K562 (cell line): ENCODE measurements around the gene RSPRY1. TPM values are rescaled to one million over a fixed set of nuclear protein-coding genes. Genes with fewer than 3 reads are reported as not detected.

Experiments used
- ATAC-seq: fragments of 200-7000 bp; cut with Tn5 transposase; 3 replicates; pipeline ENCODE4 v1.9.1; 2020; ENCODE audit warnings: moderate library complexity
- BruUV-seq: library from RNA; stranded (reverse); fragments of 400-500 nt; replicated peaks from 2 replicates; lab custom pipeline; 2021; lab: Mats Ljungman, UMichigan
- CTCF ChIA-PET: fragments of 300-600 bp; formaldehyde crosslinking; extraction: SDS; loops from one replicate; lab custom pipeline; 2021; ENCODE audit warnings: low intra/inter-chr PET ratio; lab: Yijun Ruan, JAX
- POLR2A ChIA-PET: fragments of 300-600, 350-650 bp; sonication (Branson Sonifier 250); formaldehyde crosslinking; extraction: SDS; loops from one replicate; lab custom pipeline; 2021; ENCODE audit warnings: antibody characterized with exemption, inconsistent platforms; lab: Yijun Ruan, JAX
- DNase-seq, 4 experiments: peaks; one replicate each; pipeline versions ENCODE4 v3.0.0 to v3.0.0-alpha.2; 2011 to 2018; ENCODE audit warnings: low spot score in 3 of 4, mixed read lengths in 3 of 4; ENCODE audit errors: extremely low read depth in 1 of 4
- FAIRE-seq: peaks from 2 replicates; lab custom pipeline; 2011; peaks lifted over from hg19 to GRCh38; lab: Jason Lieb, UNC
- H2AFZ ChIP-seq: 2 replicates; pipeline ENCODE4 v1.6.0; 2011; ENCODE audit warnings: low read depth, low read length, control low read depth, inconsistent platforms
- H3K27ac ChIP-seq: fragments of 200-600 bp; 3 replicates; pipeline ENCODE4 v1.8.0; 2011; ENCODE audit warnings: low read depth, mild to moderate bottlenecking, control low read depth, inconsistent platforms, low read length, moderate library complexity, mixed read lengths; ENCODE audit errors: extremely low read depth
- H3K27me3 ChIP-seq, 2 experiments: fragments of 300-600 bp in 1 of 2; 2 replicates in 1 of 2; 3 replicates in 1 of 2; pipeline versions ENCODE4 v1.6.0 to v1.8.0; 2011; ENCODE audit warnings: inconsistent platforms in 2 of 2, low read length in 2 of 2, mild to moderate bottlenecking in 1 of 2, mixed read lengths in 1 of 2, moderate library complexity in 1 of 2; ENCODE audit not compliant: control insufficient read depth in 2 of 2, insufficient read depth in 2 of 2
- H3K36me3 ChIP-seq: fragments of 300-600 bp; 3 replicates; pipeline ENCODE4 v1.8.0; 2011; ENCODE audit warnings: mild to moderate bottlenecking, low read length, inconsistent platforms; ENCODE audit not compliant: control insufficient read depth, insufficient read depth
- H3K4me1 ChIP-seq, 2 experiments: fragments of 200-600 bp in 1 of 2; replicated peaks in 1 of 2; 2 replicates in 1 of 2; 3 replicates in 1 of 2; pipeline versions ENCODE4 v1.5.1 to v1.8.0; 2011; ENCODE audit warnings: inconsistent platforms in 2 of 2, low read length in 2 of 2, mild to moderate bottlenecking in 1 of 2, mixed read lengths in 1 of 2, moderate library complexity in 1 of 2; ENCODE audit not compliant: control insufficient read depth in 2 of 2, insufficient read depth in 2 of 2
- H3K4me2 ChIP-seq: 2 replicates; pipeline ENCODE4 v1.6.1; 2011; ENCODE audit warnings: low read length, control low read depth, inconsistent platforms, mixed read lengths; ENCODE audit not compliant: insufficient read depth
- H3K4me3 ChIP-seq: fragments of 200-600 bp; sonication (generic), shearing (Covaris generic); 2 replicates; pipeline ENCODE4 v1.5.1; 2016; ENCODE audit warnings: control low read depth, inconsistent platforms
- H3K79me2 ChIP-seq: fragments of 200-600 bp; 3 replicates; pipeline ENCODE4 v1.8.0; 2011; ENCODE audit warnings: low read length, inconsistent platforms; ENCODE audit not compliant: control insufficient read depth, insufficient read depth
- H3K9ac ChIP-seq, 2 experiments: 2 replicates each; pipeline versions ENCODE4 v1.6.0 to v1.6.1; 2011; ENCODE audit warnings: low read depth in 2 of 2, low read length in 2 of 2, control low read depth in 1 of 2, inconsistent platforms in 1 of 2, mild to moderate bottlenecking in 1 of 2, mixed read lengths in 1 of 2; ENCODE audit not compliant: insufficient read depth in 1 of 2
- H3K9me1 ChIP-seq: one replicate; pipeline ENCODE4 v1.6.0; 2011; ENCODE audit warnings: inconsistent platforms, mild to moderate bottlenecking, low read length, moderate library complexity; ENCODE audit not compliant: control insufficient read depth, insufficient read depth
- H3K9me3 ChIP-seq: replicated peaks from 2 replicates; pipeline ENCODE4 v1.5.1; 2011; ENCODE audit warnings: low read depth, low read length, inconsistent platforms; ENCODE audit not compliant: control insufficient read depth, insufficient read depth
- H4K20me1 ChIP-seq: replicated peaks from 2 replicates; pipeline ENCODE4 v1.6.1; 2011; ENCODE audit warnings: low read length, inconsistent platforms, mixed read lengths; ENCODE audit not compliant: control insufficient read depth, insufficient read depth
- ELF2 ChIP-seq: fragments of 250-450 bp; sonication (Bioruptor Pico); IDR thresholded peaks from 2 replicates; pipeline ENCODE4 v1.5.0; 2021; ENCODE audit warnings: mild to moderate bottlenecking
- ESRRA ChIP-seq: fragments of 450-650 bp; IDR thresholded peaks from 2 replicates; pipeline ENCODE4 v1.6.1; 2014; ENCODE audit warnings: low read depth, mild to moderate bottlenecking, moderate library complexity, borderline replicate concordance
- HMG20B ChIP-seq: fragments of 250-450 bp; sonication (Bioruptor Pico); IDR thresholded peaks from 2 replicates; pipeline ENCODE4 v1.5.0; 2021; ENCODE audit warnings: mild to moderate bottlenecking
- NUFIP1 ChIP-seq: fragments of 450-650 bp; IDR thresholded peaks from 2 replicates; pipeline ENCODE4 v1.6.1; 2018; ENCODE audit not compliant: partially characterized antibody
- ZNF79 ChIP-seq: fragments of 250-450 bp; sonication (Bioruptor Pico); IDR thresholded peaks from 2 replicates; pipeline ENCODE4 v1.4.0; 2020; ENCODE audit warnings: low read depth, mild to moderate bottlenecking, moderate library complexity
- WGBS: fragments of 100-300 bp; shearing (Covaris generic); methylation state at CpG from one replicate; pipeline ENCODE4 v1.1.6; 2016; ENCODE audit warnings: low coverage, mixed read lengths; ENCODE audit not compliant: insufficient coverage; ENCODE audit errors: missing lambda C conversion rate; 5-methylcytosine and 5-hydroxymethylcytosine counted together
- in situ Hi-C: fragments of 300-500 bp; cut with MboI; formaldehyde crosslinking; loops from 4 replicates; pipeline ENCODE4 v1.15.0; 2018; ENCODE audit warnings: inconsistent platforms, mixed read lengths
- intact Hi-C: fragments of 100-400 bp; cut with micrococcal nuclease; formaldehyde crosslinking; loops from 2 replicates; pipeline ENCODE4 v1.14.2; 2022
- polyA plus RNA-seq, 8 experiments: library from polyadenylated mRNA; depleted of rRNA in 4 of 8; stranded (reverse) in 5 of 8; unstranded in 3 of 8; fragments of >200 nt; fragmentation: Nextera tagmentation in 2 of 8; fragmentation: Illumina TruSeq in 1 of 8; extraction: Ambion mirVana in 2 of 8; extraction: Trizol in 1 of 8; gene quantifications; 2 replicates each; pipeline versions ENCODE4 v1.2.1 to v1.2.3, GENCODE V29; 2011 to 2014; ENCODE audit warnings: inconsistent platforms in 1 of 8, missing spikeins in 1 of 8
- total RNA-seq, 7 experiments: library from RNA; depleted of rRNA in 6 of 7; stranded (reverse); fragments of >200 nt in 6 of 7; fragmentation: Illumina TruSeq in 2 of 7; extraction: Trizol in 2 of 7; gene quantifications; 2 replicates each; pipeline versions ENCODE4 v1.2.1 to v1.2.3, GENCODE V29; 2011 to 2021; ENCODE audit warnings: low replicate concordance in 1 of 7

The RSPRY1 gene
- total and polyA plus RNA-seq, 9 of the 15 experiments (the other 6 are each of a cell fraction or from before 2014, with no cell fraction given), result 10.2 to 27.8 (median 20.8) TPM

- ATAC-seq, result no peak
- Histone ChIP-seq H2AFZ (no peak overlapping the region), H3K36me3 (no peaks in the 10 kb centered on the region), H3K79me2 (no peaks in the 10 kb centered on the region), H3K27ac (no peak overlapping the region), H3K4me3 (no peak overlapping the region), H3K27me3 (no peaks in the 10 kb centered on the region), H4K20me1 (0 out of 2 replicates have a peak, but pooled peaks cover 3% of the 10 kb centered on the region), H3K9ac (no peak overlapping the region), H3K4me1 (peaks cover 9 to 17% of the 10 kb centered on the region in 2 experiments; a peak in 4 of 5 replicates), H3K4me2 (no peak overlapping the region), H3K9me1 (no peaks in the 10 kb centered on the region), H3K9me3 (no peaks in the 10 kb centered on the region)
- BruUV-seq, result no TSS peak
- 44% methylated on average over 10 of the region's 10 CpGs for WGBS
- DNase-seq, result no peak
- no peak for FAIRE-seq
- intact Hi-C loops (no loop called here), in situ Hi-C loops (no loop called here)
- POLR2A ChIA-PET, result interaction anchor here (1.7 to 5.7 kb wide), 2 partner anchors 11 to 14 kb away, joined by 5 to 27 read pairs; no protein-coding TSS in a partner anchor
- TF ChIP-seq HMG20B (no peak), ZNF79 (CRISPR knock-in tag) (no peak), ELF2 (no peak), NUFIP1 (no peak), ESRRA (peak; percentile 51; the same call in 1 of the 2 replicates)
- CTCF ChIA-PET, result no interaction called here
These were observed 48.4 kb upstream of the RSPRY1 start for GRCh38 chr16:57137566-57138273.
